B cell (primary cell): ENCODE results near the gene PSEN1. TPM values are rescaled to one million over a fixed set of nuclear protein-coding genes. Genes with fewer than 3 reads are reported as not detected.

ENCODE experiments used
- ATAC-seq: fragments of 200-7000 bp; cut with Tn5 transposase; one replicate; pipeline ENCODE4 v1.10.0; 2021; ENCODE audit warnings: low read depth, mild to moderate bottlenecking, moderate number of reproducible peaks, moderate library complexity
- CTCF ChIA-PET: fragments of 350-600 bp; sonication (Branson Sonifier 250); formaldehyde crosslinking; loops from one replicate; lab custom pipeline; 2021; ENCODE audit warnings: antibody characterized with exemption, inconsistent platforms; lab: Charles Lee
- POLR2A ChIA-PET: fragments of 350-600 bp; sonication (Branson Sonifier 250); formaldehyde crosslinking; loops from one replicate; lab custom pipeline; 2021; ENCODE audit warnings: antibody characterized with exemption; lab: Charles Lee
- DNase-seq: peaks from one replicate; pipeline ENCODE4 v3.0.0; 2013
- H2AFZ ChIP-seq: 2 replicates; pipeline ENCODE4 v1.6.1; 2012; ENCODE audit warnings: mild to moderate bottlenecking, low read depth, low read length; ENCODE audit not compliant: insufficient read depth, poor library complexity, severe bottlenecking
- H3K27ac ChIP-seq, 2 donors: 1 replicate in 1 of 2; 2 replicates in 1 of 2; pipeline ENCODE4 v1.5.1; 2012 to 2013; ENCODE audit warnings: low read length in 2 of 2, mild to moderate bottlenecking in 2 of 2, moderate library complexity in 1 of 2
- H3K27me3 ChIP-seq, 4 experiments: fragments of 200-600 bp in 1 of 4; sonication (generic) in 1 of 4; replicated peaks in 1 of 4; 1 replicate in 2 of 4; 2 replicates in 2 of 4; pipeline versions ENCODE4 v1.6.1 to v1.7.0; 2013 to 2016; ENCODE audit warnings: low read length in 3 of 4, mild to moderate bottlenecking in 2 of 4, mixed read lengths in 1 of 4, moderate library complexity in 1 of 4; ENCODE audit not compliant: insufficient read depth in 4 of 4, control insufficient read depth in 3 of 4; ENCODE audit errors: control extremely low read depth in 1 of 4
- H3K36me3 ChIP-seq, 2 experiments: replicated peaks in 1 of 2; 1 replicate in 1 of 2; 2 replicates in 1 of 2; pipeline versions ENCODE4 v1.6.1 to v1.7.1; 2013; ENCODE audit warnings: low read length in 1 of 2; ENCODE audit not compliant: insufficient read depth in 2 of 2, control insufficient read depth in 1 of 2; ENCODE audit errors: control extremely low read depth in 1 of 2, extremely low read depth in 1 of 2
- H3K4me1 ChIP-seq, 2 donors: fragments of 200-600 bp in 1 of 2; sonication (generic) in 1 of 2; 1 replicate in 1 of 2; 2 replicates in 1 of 2; pipeline versions ENCODE4 v1.5.1 to v1.6.1; 2013 to 2017; ENCODE audit warnings: low read length in 2 of 2; ENCODE audit not compliant: control insufficient read depth in 2 of 2, insufficient read depth in 2 of 2
- H3K4me2 ChIP-seq: replicated peaks from 2 replicates; pipeline ENCODE3; 2012; ENCODE audit warnings: mild to moderate bottlenecking, low read depth, low read length; ENCODE audit not compliant: poor library complexity, severe bottlenecking
- H3K4me3 ChIP-seq, 5 experiments: fragments of 200-600 bp in 1 of 5; sonication (generic) in 1 of 5; 1 replicate in 3 of 5; 2 replicates in 2 of 5; pipeline versions ENCODE4 v1.5.1 to v1.7.0; 2011 to 2016; ENCODE audit warnings: low read length in 4 of 5, mild to moderate bottlenecking in 4 of 5, low read depth in 2 of 5, control low read depth in 1 of 5, moderate library complexity in 1 of 5; ENCODE audit not compliant: insufficient read depth in 1 of 5; ENCODE audit errors: control extremely low read depth in 1 of 5, extremely low read depth in 1 of 5
- H3K79me2 ChIP-seq: fragments of 200-600 bp; sonication (generic); one replicate; pipeline ENCODE4 v1.6.0; 2016; ENCODE audit warnings: low read length; ENCODE audit not compliant: control insufficient read depth, insufficient read depth
- H3K9ac ChIP-seq: fragments of 200-600 bp; sonication (generic); 2 replicates; pipeline ENCODE4 v1.6.1; 2017; ENCODE audit warnings: mild to moderate bottlenecking, low read length, moderate library complexity
- H3K9me3 ChIP-seq, 3 donors: one replicate each; pipeline versions ENCODE4 v1.6.1 to v1.7.1; 2013; ENCODE audit warnings: low read length in 2 of 3; ENCODE audit not compliant: control insufficient read depth in 2 of 3, insufficient read depth in 1 of 3; ENCODE audit errors: control extremely low read depth in 1 of 3
- H4K20me1 ChIP-seq: 2 replicates; pipeline ENCODE4 v1.6.0; 2012; ENCODE audit warnings: mild to moderate bottlenecking, low read length; ENCODE audit not compliant: insufficient read depth, control insufficient read depth, poor library complexity, severe bottlenecking
- H3K27ac Mint-ChIP-seq: one replicate; pipeline ENCODE4 v1.8.0; 2021; ENCODE audit warnings: mixed read lengths
- H3K27me3 Mint-ChIP-seq: one replicate; pipeline ENCODE4 v1.8.0; 2021; ENCODE audit warnings: mixed read lengths
- H3K4me1 Mint-ChIP-seq: one replicate; pipeline ENCODE4 v1.8.0; 2021; ENCODE audit warnings: mixed read lengths
- H3K4me3 Mint-ChIP-seq: one replicate; pipeline ENCODE4 v1.8.0; 2021; ENCODE audit warnings: mixed read lengths
- H3K9me3 Mint-ChIP-seq: one replicate; pipeline ENCODE4 v1.8.0; 2022; ENCODE audit warnings: mixed read lengths; ENCODE audit not compliant: insufficient read depth
- CTCF ChIP-seq: fragments of 200-600 bp; IDR thresholded peaks from one replicate; pipeline ENCODE4 v1.8.0; 2022; ENCODE audit warnings: antibody characterized with exemption, mild to moderate bottlenecking
- EZH2 ChIP-seq: IDR thresholded peaks from 2 replicates; pipeline ENCODE4 v1.6.1; 2012; ENCODE audit warnings: borderline replicate concordance, low read depth, mild to moderate bottlenecking, moderate library complexity, low read length; ENCODE audit not compliant: insufficient read depth, poor library complexity, severe bottlenecking
- WGBS: methylation state at CpG from one replicate; pipeline ENCODE4 v1.1.5; 2013; ENCODE audit warnings: missing lambda C conversion rate; ENCODE audit not compliant: insufficient coverage; 5-methylcytosine and 5-hydroxymethylcytosine counted together
- intact Hi-C: fragments of 100-400 bp; cut with micrococcal nuclease; formaldehyde crosslinking; loops from one replicate; pipeline ENCODE4 v1.10.0; 2022
- polyA plus RNA-seq: library from polyadenylated mRNA; depleted of rRNA; stranded (reverse); fragments of >200 nt; gene quantifications from 2 replicates; pipeline ENCODE4 v1.2.3, GENCODE V29; 2012
- total RNA-seq, 2 donors: library from RNA; stranded (reverse); fragments of 120-200 nt in 1 of 2; gene quantifications; 1 replicate in 1 of 2; 2 replicates in 1 of 2; pipeline versions ENCODE4 v1.2.3 to v1.2.4, GENCODE V29; 2013 to 2022

The PSEN1 gene
- total and polyA plus RNA-seq, 2 donors (not counting 1 experiment from before 2014, with no cell fraction given): 10.2 to 75.9 TPM

GRCh38 chr14:73237219-73237785 lies 101.0 kb downstream of the PSEN1 start, which contains the start of gene PAPLN:
PAPLN (plus strand) TSS chr14:73237506; CDS start chr14:73239779, 2,273 bp downstream.
- H3K4me3 ChIP-seq: peak within 1 kb of the TSS in 4 of 5 experiments; percentile 19 to 51 (median 38)
- no peak within 1 kb of the TSS for H3K27ac ChIP-seq
- Mint-ChIP-seq H3K4me1 (peaks cover 51% of the 10 kb centered on the region), H3K4me3 (peak within 1 kb of the TSS; percentile 87), H3K27me3 (peaks cover 61% of the 10 kb centered on the region), H3K27ac (no peak within 1 kb of the TSS), H3K9me3 (no peaks in the 10 kb centered on the region)
- H3K4me1 ChIP-seq: peaks cover 56 to 59% of the 10 kb centered on the region in 2 donors
- H2AFZ ChIP-seq: peak within 1 kb of the TSS; percentile 52
- peaks cover 0 to 15% (median 0%) of the 10 kb centered on the region in 3 donors for H3K9me3 ChIP-seq
- H3K79me2 ChIP-seq: no peaks in the 10 kb centered on the region
- CTCF ChIA-PET: interaction anchor here (1.1 to 2.6 kb wide), 2 partner anchors 35 to 235 kb away, joined by 3 to 6 read pairs; no protein-coding TSS in a partner anchor
- POLR2A ChIA-PET: no interaction called here
- H3K4me2 ChIP-seq: peak within 1 kb of the TSS; percentile 82
- H3K27me3 ChIP-seq: peaks cover 0 to 91% (median 32%) of the 10 kb centered on the region in 4 experiments
- 4% methylated on average over 48 of the region's 48 CpGs for WGBS
- peak within 1 kb of the TSS; percentile 51 for H3K9ac ChIP-seq
- intact Hi-C loops: no loop called here
- ATAC-seq (peak; percentile 54), DNase-seq (peak; percentile 53)
- H4K20me1 ChIP-seq: peaks cover 5% of the 10 kb centered on the region
- TF ChIP-seq EZH2 (peak; percentile 9), CTCF (no peak)
- H3K36me3 ChIP-seq: no peaks in the 10 kb centered on the region
